OCI-M2 (cell line): ENCODE measurements around the gene NEK8.
"Not testable (repeated sequence)": the region's sequence is repeated elsewhere in the genome, so short reads cannot be mapped to it uniquely, and the experiment has no call there.

Experiments
- DNase-seq: peaks from one replicate; lab custom pipeline; 2025; ENCODE audit not compliant: unreplicated experiment; lab: John Stamatoyannopoulos, UW

The NEK8 gene

GRCh38 chr17:28710861-28711722, 17.5 kb upstream of the NEK8 start:
- peak; percentile 54 for DNase-seq

DNA sequence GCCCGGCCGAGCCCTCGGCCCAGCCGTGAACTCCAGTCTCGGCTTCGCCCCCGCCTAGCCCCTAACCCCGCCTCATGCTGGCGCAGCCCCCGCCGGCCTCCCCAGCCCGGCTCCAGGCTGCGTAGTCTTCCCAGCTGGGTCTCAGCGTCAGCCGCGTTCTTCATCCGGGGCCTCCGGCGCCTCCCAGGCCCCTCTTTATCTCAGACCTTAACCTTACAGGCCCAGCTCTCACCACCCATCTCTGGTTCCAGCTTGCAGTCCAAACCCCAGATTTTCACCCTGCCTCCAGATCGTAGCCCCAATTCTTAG, 16.9 kb upstream of the NEK8 start, which contains the start of gene PROCA1:
Gene PROCA1 (minus strand): TSS at position 166 of the 309 bp plus-strand sequence. CDS start 228 bp downstream, outside the sequence.
- no peak for DNase-seq

DNA sequence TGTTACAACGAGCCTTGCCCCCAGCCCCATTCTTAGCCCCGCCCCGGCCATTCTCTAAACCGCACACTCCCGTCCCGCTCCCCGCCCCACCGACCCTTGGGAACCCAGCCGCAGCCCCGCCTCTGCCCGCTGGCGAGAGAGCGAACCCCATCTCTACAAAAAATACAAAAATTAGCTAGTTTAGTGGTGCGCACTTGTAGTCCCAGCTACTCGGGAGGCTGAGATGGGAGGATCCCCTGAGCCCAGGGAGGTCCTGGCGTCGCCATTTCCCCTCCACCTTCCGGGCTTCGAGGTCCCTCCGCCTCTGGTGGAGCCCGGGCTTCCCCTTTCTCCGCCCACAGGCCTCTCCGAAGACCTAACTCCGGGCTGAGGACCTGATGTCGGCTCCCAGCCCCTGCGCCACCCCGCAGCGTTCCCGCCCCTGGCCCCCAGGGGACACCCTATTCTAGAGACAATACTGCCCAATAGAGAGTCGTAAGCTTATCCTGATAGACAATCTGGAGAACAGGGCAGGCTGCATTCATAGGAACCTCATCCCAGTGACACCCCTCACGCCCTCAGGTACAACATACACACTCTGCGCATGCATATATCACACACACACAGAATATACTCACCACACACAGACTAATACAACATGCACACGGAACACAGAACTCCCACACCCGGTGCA, 16.4 kb upstream of the NEK8 start:
- no peak for DNase-seq

- no peak for DNase-seq
Measured at GRCh38 chr17:28712705-28713415, 15.7 kb upstream of the NEK8 start.

- no peak for DNase-seq
Measured at GRCh38 chr17:28714281-28714680, 14.3 kb upstream of the NEK8 start.

DNA sequence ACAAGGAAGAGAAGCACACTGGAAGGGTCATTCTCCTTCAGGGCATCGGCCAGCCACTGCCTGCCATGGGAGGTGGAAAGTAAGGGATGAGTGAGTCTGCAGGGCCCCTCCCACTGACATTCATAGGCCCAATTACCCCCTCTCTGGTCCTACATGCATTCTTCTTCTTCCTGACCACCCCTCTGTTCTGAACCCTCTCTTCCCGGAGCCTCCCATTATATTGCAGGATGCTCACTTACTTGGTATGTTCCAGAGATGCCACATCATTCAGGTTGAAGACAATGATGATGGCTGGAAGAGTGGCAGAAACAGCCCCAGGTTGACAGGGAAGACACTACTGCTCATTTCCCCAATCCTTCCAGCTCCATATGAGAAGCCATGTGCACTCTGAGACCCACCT, 13.4 kb upstream of the NEK8 start:
- no peak for DNase-seq

DNA sequence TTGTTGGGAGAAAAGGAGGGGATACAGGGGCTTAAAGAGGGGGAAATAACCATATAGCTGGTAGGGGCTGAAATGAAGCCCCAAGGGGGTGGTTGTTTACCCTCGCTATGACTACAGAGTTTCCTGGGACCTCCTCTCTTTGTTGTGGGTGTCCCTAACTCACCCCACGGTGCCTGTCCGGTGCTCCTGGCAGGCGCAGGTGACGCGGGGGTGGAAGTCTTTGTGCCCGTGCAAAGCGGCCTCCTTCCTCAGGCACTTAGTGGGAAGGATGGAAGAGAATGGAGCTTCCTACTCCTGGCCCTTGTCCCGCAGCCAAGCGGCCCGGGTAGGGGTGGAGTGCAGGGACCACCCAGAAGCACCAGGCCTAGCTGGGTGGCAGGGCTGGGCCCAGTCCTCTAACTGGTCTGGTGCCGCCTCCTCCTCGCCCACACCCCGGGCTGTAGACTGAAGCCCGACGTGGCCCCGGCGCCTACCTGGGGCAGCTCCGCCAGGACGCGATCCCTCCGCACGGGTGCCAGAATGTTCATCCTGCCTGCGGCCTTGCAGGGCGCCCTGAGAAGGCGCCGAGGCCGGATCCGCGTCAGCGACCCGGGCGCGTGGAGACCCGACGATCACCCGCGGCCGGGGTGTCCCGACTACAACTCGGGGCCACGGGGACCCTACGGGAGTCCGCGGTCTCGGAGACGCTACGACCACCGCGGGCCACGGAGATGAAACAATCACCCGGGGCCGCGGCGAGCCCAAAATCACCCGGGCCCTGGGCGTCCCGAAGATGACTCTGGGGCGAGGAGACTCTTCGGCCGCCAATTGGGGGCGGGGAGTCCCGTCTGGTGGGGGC, 11.6 kb upstream of the NEK8 start:
- no peak for DNase-seq

DNA sequence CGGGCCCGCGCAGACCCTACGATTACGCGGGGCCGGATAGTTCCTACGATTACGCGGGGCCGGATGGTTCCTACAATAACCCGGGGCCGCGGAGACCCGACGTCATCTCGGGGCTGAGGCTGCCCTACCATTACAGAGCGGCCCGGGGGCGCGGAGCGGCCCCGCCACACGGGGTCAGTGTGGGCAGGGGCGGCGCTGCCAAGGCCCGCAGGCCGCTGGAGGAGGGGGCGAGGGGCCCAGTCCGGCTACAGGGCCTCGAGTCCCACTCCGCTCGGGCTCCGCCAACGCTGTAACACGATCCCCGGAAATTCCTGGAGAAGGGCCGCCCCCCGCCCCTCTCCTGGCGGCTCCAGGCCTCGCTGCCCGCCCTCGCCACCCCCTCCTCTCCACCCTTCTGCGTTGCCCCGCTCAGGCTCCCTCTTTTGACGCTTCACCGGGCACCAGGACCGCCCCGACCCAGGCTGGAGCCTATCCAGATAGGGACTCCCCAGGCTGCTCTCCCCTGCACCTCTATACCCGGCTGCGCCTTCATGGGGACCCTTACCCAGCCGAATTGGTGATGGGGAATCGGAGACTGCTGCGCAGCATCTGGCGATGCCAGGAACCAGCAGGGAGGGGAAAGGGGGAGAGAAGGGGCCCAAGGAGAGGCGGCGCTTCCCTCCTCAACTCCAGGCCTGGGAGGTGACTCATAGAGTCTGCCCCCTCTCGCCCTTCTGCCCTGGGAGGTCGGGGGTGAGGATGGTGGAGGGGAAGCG, 10.8 kb upstream of the NEK8 start, which contains the start of gene RAB34:
Gene RAB34 (minus strand): TSS at position 291 of the 755 bp plus-strand sequence. CDS start 602 bp downstream, outside the sequence.
- no peak for DNase-seq

DNA sequence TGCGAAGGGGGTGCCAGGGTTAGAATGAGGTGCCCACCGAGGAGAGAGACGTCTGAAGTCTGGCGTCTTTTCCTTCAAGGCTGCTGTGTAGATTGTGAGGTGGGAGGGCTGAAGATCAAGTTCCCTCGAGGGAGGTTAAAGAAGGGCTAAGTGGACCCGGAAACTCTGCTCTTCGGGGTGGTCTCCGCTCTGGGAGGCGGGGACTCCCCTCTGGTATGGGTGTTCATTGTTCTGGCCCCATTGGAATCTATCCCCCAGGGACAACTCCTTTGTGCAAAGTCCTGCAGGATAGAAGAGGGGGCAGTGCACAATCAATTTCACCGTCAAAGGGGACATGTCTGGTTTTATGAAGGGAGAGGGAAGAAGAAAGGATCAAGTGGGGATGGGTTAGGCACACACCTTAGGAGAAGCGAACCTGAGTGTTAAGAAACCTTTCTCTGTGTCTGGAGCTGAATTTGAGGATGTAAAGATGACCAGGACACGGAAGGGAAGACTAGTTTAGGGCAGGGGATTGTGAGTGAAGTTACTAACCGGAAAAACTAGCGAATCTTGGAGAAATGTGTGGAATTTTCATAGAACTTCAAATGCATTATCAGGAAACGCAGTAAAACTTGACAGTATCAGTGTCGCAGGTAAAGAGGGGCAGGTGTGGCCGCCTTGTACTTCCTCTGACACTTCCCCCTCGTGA, 10.1 kb upstream of the NEK8 start:
- DNase-seq = no peak

- DNase-seq = no peak
Measured at GRCh38 chr17:28719021-28719433, 9.6 kb upstream of the NEK8 start.

DNA sequence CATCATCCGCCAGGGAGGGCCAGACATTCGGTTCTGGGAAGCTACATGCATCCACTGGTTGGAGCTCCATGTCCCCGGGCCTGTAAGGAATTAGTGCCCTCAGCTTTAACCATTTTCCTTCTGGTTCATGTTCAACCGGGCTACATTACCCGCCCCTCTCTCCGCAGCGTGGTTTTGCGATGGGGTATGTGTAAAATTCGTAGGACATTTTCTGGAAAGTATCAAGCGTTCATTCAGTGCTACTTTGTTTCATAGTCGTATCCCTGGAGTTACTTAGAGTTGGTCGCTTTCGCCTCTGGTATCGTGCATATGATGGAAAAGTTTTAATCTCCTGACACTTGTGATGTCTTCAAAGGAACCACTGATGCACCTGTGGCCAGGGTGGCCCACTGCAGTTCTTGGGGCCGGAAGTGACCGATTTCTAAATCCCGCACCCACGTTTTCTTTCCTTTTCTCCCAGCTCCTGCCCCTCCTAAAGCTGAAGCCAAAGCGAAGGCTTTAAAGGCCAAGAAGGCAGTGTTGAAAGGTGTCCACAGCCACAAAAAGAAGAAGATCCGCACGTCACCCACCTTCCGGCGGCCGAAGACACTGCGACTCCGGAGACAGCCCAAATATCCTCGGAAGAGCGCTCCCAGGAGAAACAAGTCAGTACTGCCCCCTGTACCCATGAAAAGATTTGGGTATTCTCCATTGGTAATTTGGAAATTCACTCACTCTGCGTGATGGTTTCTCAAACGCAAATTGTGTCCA, 8.2 kb upstream of the NEK8 start:
- no peak for DNase-seq

DNA sequence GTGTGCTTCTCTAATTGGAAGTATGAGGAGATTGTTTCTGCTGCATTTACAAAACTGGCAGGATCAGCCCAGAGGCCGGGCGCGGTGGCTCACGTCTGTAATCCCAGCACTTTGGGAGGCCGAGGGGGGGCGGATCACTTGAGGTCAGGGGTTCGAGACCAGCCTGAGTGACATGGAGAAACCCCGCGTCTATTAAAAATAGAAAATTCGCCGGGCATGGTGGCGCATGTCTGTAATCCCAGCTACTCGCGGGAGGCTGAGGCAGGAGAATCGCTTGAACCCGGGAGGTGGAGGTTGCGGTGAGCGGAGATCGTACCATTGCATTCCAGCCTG, 7.6 kb upstream of the NEK8 start:
- DNase-seq = not testable (repeated sequence)

GRCh38 chr17:28722417-28723158, 6.0 kb upstream of the NEK8 start:
- no peak for DNase-seq

DNA sequence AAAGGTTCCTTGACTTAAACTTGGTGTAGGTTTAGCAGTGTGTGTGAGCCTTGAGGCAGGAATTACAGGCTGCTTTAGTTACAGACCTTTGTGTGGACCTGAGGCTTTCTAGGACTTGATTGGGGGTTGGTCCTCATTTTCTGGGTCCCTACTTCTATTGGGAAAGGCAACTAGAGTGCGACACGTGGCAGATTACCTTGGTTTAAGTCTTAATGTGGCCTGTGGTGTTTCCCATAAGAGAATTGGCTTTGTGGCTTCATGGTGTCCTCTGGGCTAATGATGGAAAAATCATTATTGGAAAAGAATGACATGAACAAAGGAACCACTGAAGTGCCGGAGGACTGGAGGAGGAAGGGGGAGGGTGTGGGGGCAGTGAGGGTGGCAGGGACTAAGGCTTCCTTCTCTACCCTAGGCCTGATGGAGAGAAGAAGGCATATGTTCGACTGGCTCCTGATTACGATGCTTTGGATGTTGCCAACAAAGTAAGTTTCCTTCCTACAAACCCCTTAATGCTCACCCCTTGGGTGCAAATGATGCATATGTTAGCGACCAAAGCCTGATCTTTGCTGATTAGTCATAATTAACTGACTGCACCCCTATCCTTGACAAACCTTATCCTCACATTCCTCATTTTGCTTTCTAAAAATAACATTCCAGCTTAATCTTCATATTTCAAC, 5.3 kb upstream of the NEK8 start:
- no peak for DNase-seq

GRCh38 chr17:28723836-28724499, 4.6 kb upstream of the NEK8 start:
- not testable (repeated sequence) for DNase-seq

GRCh38 chr17:28724500-28725165, 4.0 kb upstream of the NEK8 start:
- DNase-seq = no peak
